ENCODE measurements around the gene CNR2. TPM values are rescaled to one million over a fixed set of nuclear protein-coding genes. Genes with fewer than 3 reads are reported as not detected.

The CNR2 gene
- total and polyA plus RNA-seq, 2 of the 4 experiments (the other 2 are of a cell fraction) = not detected

DNA sequence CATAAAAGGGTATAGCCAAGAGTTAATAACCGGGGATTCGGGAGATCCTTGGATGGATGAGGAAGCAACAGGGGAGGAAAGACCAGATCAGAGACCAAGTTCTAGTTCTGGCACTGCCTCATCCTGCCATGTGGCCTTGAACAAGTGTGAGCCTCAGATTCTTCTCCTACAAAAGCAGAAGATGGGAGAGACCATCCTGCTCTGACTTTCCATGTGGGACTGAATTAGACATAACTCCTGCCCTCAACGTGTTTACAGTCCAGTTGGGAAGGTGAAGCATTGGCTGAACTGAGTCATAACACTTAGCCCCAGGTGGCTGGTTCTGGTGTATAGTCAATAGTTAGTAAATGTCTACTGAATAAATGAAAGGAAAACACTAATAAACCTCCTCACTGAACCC, 12.1 kb upstream of the CNR2 start:
- intact Hi-C loops (cut with micrococcal nuclease) (no loop called here), dilution Hi-C loops (cut with HindIII; ENCODE audit: low sequenced_read_pairs, unreplicated experiment) (no loop called here), in situ Hi-C loops (cut with MboI; ENCODE audit: low sequenced_read_pairs) (no loop called here)
- Histone ChIP-seq H4K8ac (ENCODE audit: low read depth in 2 of 2, low read length in 2 of 2) (no peak overlapping the region), H3K27me3 (ENCODE audit: control insufficient read depth, insufficient read depth, low read length) (peaks cover 16% of the 10 kb centered on the region), H2BK20ac (ENCODE audit: low read depth, low read length) (no peak overlapping the region), H4K20me1 (ENCODE audit: insufficient read depth, low read length) (no peaks in the 10 kb centered on the region), H3K9me3 (ENCODE audit: control insufficient read depth, insufficient read depth, low read length) (no peaks in the 10 kb centered on the region), H3K27ac (ENCODE audit: insufficient read depth, low read length) (no peak overlapping the region), H3K4me3 (ENCODE audit: insufficient read depth, low read depth, low read length) (no peak overlapping the region), H3K14ac (replicated peaks; ENCODE audit: low read depth, low read length) (no peak overlapping the region), H2BK5ac (ENCODE audit: low read depth, low read length, poor library complexity, severe bottlenecking) (no peak overlapping the region), H3K4me2 (ENCODE audit: low read depth, low read length) (no peak overlapping the region), H4K5ac (ENCODE audit: low read depth, low read length) (no peak overlapping the region), H2AK5ac (ENCODE audit: low read depth, low read length) (no peak overlapping the region), H2AK9ac (replicated peaks; ENCODE audit: low read depth, low read length, poor library complexity) (no peak overlapping the region), H2AFZ (replicated peaks; ENCODE audit: low read length, poor library complexity) (no peak overlapping the region), H2BK15ac (ENCODE audit: low read depth, low read length) (no peak overlapping the region), H3K4me1 (ENCODE audit: control insufficient read depth, insufficient read depth, low read length) (no peaks in the 10 kb centered on the region), H3K4ac (ENCODE audit: low read depth, low read length) (no peak overlapping the region), H4K91ac (ENCODE audit: insufficient read depth, low read depth, low read length) (no peak overlapping the region), H3K18ac (ENCODE audit: low read depth, low read length) (no peak overlapping the region), H3K9ac (ENCODE audit: low read depth, low read length) (no peak overlapping the region), H3K56ac (ENCODE audit: extremely low read depth, insufficient read depth, low read length) (no peak overlapping the region), H3K23ac (ENCODE audit: low read depth, low read length) (no peak overlapping the region), H3K36me3 (ENCODE audit: control insufficient read depth, insufficient read depth, low read length) (no peaks in the 10 kb centered on the region), H3K9me1 (ENCODE audit: insufficient read depth, low read length) (no peaks in the 10 kb centered on the region), H2BK120ac (ENCODE audit: low read depth, low read length) (no peak overlapping the region), H3K79me1 (ENCODE audit: low read depth in 1 of 2, low read length in 2 of 2) (no peaks in the 10 kb centered on the region)
- DNase-seq (no peak), ATAC-seq (ENCODE audit: low read depth) (no peak)
- WGBS, 2 experiments (ENCODE audit: extremely low coverage in 2 of 2, insufficient read length in 1 of 2) = 70% methylated on average over 2 of the region's 3 CpGs; no CpG with 5 or more reads in 1 of the 2 experiments
- ChIA-PET POLR2A (ENCODE audit: unreplicated experiment) (no interaction called here), CTCF (interaction anchor here (1.2 kb wide), 1 partner anchor 22 kb away, joined by 3 read pairs; no protein-coding TSS in a partner anchor)
- TF ChIP-seq MAFK (IDR thresholded peaks at IDR 0.05; ENCODE audit: low read depth, low read length) (no peak), RCOR1 (IDR thresholded peaks at IDR 0.05; ENCODE audit: insufficient replicate concordance, low read length) (no peak), NFE2L2 (IDR thresholded peaks at IDR 0.05; ENCODE audit: low read depth, low read length) (no peak), CEBPB (IDR thresholded peaks at IDR 0.05; ENCODE audit: low read depth, low read length) (no peak), POLR2A (IDR thresholded peaks at IDR 0.05; ENCODE audit: low read depth, low read length) (no peak), CHD1 (IDR thresholded peaks at IDR 0.05; ENCODE audit: low read depth, low read length) (no peak), BHLHE40 (IDR thresholded peaks at IDR 0.05; ENCODE audit: low read depth, low read length) (no peak), MAZ (IDR thresholded peaks at IDR 0.05; ENCODE audit: borderline replicate concordance, low read depth, low read length) (no peak), RAD21 (IDR thresholded peaks at IDR 0.05; ENCODE audit: low read length) (no peak), RFX5 (IDR thresholded peaks at IDR 0.05; ENCODE audit: low read depth, low read length) (no peak), SMC3 (IDR thresholded peaks at IDR 0.05; ENCODE audit: low read depth, low read length) (no peak), MXI1 (IDR thresholded peaks at IDR 0.05; ENCODE audit: borderline replicate concordance, low read depth, low read length) (no peak), FOS (IDR thresholded peaks at IDR 0.05; ENCODE audit: low read depth, low read length) (no peak)
- TF ChIP-seq, protein P1, sequence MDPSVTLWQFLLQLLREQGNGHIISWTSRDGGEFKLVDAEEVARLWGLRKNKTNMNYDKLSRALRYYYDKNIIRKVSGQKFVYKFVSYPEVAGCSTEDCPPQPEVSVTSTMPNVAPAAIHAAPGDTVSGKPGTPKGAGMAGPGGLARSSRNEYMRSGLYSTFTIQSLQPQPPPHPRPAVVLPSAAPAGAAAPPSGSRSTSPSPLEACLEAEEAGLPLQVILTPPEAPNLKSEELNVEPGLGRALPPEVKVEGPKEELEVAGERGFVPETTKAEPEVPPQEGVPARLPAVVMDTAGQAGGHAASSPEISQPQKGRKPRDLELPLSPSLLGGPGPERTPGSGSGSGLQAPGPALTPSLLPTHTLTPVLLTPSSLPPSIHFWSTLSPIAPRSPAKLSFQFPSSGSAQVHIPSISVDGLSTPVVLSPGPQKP (IDR thresholded peaks at IDR 0.05; ENCODE audit: borderline replicate concordance, low read depth, low read length) = no peak
- TF ChIP-seq, protein P2, sequence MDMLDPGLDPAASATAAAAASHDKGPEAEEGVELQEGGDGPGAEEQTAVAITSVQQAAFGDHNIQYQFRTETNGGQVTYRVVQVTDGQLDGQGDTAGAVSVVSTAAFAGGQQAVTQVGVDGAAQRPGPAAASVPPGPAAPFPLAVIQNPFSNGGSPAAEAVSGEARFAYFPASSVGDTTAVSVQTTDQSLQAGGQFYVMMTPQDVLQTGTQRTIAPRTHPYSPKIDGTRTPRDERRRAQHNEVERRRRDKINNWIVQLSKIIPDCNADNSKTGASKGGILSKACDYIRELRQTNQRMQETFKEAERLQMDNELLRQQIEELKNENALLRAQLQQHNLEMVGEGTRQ (IDR thresholded peaks at IDR 0.05; ENCODE audit: low read depth, low read length) = no peak
- TF ChIP-seq, protein P3, sequence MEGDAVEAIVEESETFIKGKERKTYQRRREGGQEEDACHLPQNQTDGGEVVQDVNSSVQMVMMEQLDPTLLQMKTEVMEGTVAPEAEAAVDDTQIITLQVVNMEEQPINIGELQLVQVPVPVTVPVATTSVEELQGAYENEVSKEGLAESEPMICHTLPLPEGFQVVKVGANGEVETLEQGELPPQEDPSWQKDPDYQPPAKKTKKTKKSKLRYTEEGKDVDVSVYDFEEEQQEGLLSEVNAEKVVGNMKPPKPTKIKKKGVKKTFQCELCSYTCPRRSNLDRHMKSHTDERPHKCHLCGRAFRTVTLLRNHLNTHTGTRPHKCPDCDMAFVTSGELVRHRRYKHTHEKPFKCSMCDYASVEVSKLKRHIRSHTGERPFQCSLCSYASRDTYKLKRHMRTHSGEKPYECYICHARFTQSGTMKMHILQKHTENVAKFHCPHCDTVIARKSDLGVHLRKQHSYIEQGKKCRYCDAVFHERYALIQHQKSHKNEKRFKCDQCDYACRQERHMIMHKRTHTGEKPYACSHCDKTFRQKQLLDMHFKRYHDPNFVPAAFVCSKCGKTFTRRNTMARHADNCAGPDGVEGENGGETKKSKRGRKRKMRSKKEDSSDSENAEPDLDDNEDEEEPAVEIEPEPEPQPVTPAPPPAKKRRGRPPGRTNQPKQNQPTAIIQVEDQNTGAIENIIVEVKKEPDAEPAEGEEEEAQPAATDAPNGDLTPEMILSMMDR (conservative IDR thresholded peaks at IDR 0.05; ENCODE audit: low read depth, low read length) = no peak
- BruUV-seq (replicated peaks) = no TSS peak
